HG02678 (cell line): ENCODE data around the gene CLCN2.

Experiments
- ATAC-seq: cut with Tn5 transposase; IDR thresholded peaks from one replicate; pipeline ENCODE4 v1.9.1; 2021; ENCODE audit warnings: mild to moderate bottlenecking, moderate library complexity; ENCODE audit not compliant: unreplicated experiment

CLCN2 gene

GRCh38 chr3:184300378-184300720 is 61.1 kb downstream of the CLCN2 start:
- ATAC-seq: no peak

GRCh38 chr3:184299488-184300377 is 61.7 kb downstream of the CLCN2 start:
- no peak for ATAC-seq

GRCh38 chr3:184298759-184299487 is 62.5 kb downstream of the CLCN2 start, which contains the start of gene PSMD2:
Gene PSMD2 (plus strand): TSS chr3:184299241. CDS start chr3:184299267, 26 bp downstream.
- ATAC-seq: peak; percentile 92

GRCh38 chr3:184296616-184297015 is 64.8 kb downstream of the CLCN2 start:
- no peak for ATAC-seq
